ENCODE measurements around the gene RALB. TPM values are rescaled to one million over a fixed set of nuclear protein-coding genes. Genes with fewer than 3 reads are reported as not detected.
A peak's percentile ranks its signal among the peaks of the same experiment; 100 is the strongest.
"Not testable (repeated sequence)": the region's sequence is repeated elsewhere in the genome, so short reads cannot be mapped to it uniquely, and the experiment has no call there.

RALB gene
- total RNA-seq, 2 donors from 2014 or later = 37.1 to 45.8 TPM

DNA sequence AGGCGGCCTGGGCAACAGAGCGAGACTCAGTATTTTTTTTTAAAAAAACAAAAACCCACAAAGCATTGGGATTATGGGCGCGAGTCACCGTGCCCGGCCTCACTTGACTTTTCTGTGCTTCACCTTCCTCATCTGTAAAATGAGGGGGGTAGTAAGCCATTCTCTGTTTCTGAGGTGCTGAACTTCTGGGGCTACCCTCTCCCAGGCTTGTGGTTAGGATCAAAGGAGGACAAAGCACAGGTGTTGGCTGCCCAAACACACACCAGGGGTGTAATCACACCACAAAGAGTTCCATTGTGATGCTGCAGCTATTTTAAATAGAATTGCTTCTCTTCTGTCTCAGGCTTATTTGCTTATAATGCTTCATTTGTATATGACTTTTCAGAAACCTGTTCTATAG is 57.5 kb downstream of the RALB start:
- Histone ChIP-seq H3K4me3 (ENCODE audit: low read length) (no peak overlapping the region), H3K9me3 (ENCODE audit: control insufficient read depth, low read length) (no peaks in the 10 kb centered on the region), H3K36me3 (ENCODE audit: control insufficient read depth, insufficient read depth, low read length) (no peaks in the 10 kb centered on the region), H3K4me1 (ENCODE audit: control insufficient read depth, insufficient read depth, low read length) (peaks cover 6% of the 10 kb centered on the region), H3K27ac (ENCODE audit: low read depth, low read length) (no peak overlapping the region), H3K27me3 (ENCODE audit: control insufficient read depth, insufficient read depth, low read length, poor library complexity, severe bottlenecking) (no peaks in the 10 kb centered on the region), H3K9ac (ENCODE audit: extremely low read depth, low read length, poor library complexity, severe bottlenecking) (no peak overlapping the region)
- H3K27ac Mint-ChIP-seq = no peak overlapping the region
- TF ChIP-seq, protein P1, sequence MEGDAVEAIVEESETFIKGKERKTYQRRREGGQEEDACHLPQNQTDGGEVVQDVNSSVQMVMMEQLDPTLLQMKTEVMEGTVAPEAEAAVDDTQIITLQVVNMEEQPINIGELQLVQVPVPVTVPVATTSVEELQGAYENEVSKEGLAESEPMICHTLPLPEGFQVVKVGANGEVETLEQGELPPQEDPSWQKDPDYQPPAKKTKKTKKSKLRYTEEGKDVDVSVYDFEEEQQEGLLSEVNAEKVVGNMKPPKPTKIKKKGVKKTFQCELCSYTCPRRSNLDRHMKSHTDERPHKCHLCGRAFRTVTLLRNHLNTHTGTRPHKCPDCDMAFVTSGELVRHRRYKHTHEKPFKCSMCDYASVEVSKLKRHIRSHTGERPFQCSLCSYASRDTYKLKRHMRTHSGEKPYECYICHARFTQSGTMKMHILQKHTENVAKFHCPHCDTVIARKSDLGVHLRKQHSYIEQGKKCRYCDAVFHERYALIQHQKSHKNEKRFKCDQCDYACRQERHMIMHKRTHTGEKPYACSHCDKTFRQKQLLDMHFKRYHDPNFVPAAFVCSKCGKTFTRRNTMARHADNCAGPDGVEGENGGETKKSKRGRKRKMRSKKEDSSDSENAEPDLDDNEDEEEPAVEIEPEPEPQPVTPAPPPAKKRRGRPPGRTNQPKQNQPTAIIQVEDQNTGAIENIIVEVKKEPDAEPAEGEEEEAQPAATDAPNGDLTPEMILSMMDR (conservative IDR thresholded peaks at IDR 0.05) = no peak
- peaks cover 16% of the 10 kb centered on the region for H3K4me1 Mint-ChIP-seq
- H3K27me3 Mint-ChIP-seq (ENCODE audit: insufficient read depth) = peaks cover 35% of the 10 kb centered on the region
- 95 to 96% methylated on average over 4 to 6 of the region's 6 CpGs for WGBS, 2 experiments (ENCODE audit: insufficient coverage in 1 of 2, insufficient read length in 1 of 2)
- no peaks in the 10 kb centered on the region for H3K9me3 Mint-ChIP-seq
- peaks cover 2% of the 10 kb centered on the region for H3K36me3 Mint-ChIP-seq (ENCODE audit: low read depth)
- no peak overlapping the region for H3K4me3 Mint-ChIP-seq
- DNase-seq = peak; percentile 76

DNA sequence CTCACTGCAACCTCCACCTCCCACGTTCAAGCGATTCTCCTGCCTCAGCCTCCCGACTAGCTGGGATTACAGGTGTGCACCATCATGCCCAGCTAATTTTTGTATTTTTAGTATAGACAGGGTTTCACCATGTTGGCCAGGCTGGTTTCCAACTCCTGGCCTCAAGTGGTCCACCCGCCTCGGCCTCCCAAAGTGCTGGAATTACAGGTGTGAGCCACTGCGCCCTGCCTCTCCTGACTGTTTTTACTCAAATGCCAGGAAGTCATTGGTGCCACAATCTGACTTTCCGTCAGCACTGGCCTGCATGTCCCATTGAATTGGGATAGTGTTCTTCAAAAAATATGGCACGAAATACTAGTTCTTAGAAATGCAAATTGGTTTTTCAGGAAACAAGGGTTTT is 58.2 kb downstream of the RALB start:
- not testable (repeated sequence) for H3K4me3 Mint-ChIP-seq; H3K9me3 ChIP-seq (ENCODE audit: control insufficient read depth, low read length); H3K36me3 Mint-ChIP-seq (ENCODE audit: low read depth); H3K4me3 ChIP-seq (ENCODE audit: low read length); H3K9ac ChIP-seq (ENCODE audit: extremely low read depth, low read length, poor library complexity, severe bottlenecking); H3K27ac Mint-ChIP-seq; DNase-seq; H3K27me3 ChIP-seq (ENCODE audit: control insufficient read depth, insufficient read depth, low read length, poor library complexity, severe bottlenecking); H3K4me1 ChIP-seq (ENCODE audit: control insufficient read depth, insufficient read depth, low read length); H3K9me3 Mint-ChIP-seq; H3K36me3 ChIP-seq (ENCODE audit: control insufficient read depth, insufficient read depth, low read length); H3K27ac ChIP-seq (ENCODE audit: low read depth, low read length)
- Mint-ChIP-seq H3K4me1 (peaks cover 16% of the 10 kb centered on the region), H3K27me3 (ENCODE audit: insufficient read depth) (peaks cover 41% of the 10 kb centered on the region)
- 80 to 94% methylated on average over 8 of the region's 8 CpGs for WGBS, 2 experiments (ENCODE audit: insufficient coverage in 1 of 2, insufficient read length in 1 of 2)

DNA sequence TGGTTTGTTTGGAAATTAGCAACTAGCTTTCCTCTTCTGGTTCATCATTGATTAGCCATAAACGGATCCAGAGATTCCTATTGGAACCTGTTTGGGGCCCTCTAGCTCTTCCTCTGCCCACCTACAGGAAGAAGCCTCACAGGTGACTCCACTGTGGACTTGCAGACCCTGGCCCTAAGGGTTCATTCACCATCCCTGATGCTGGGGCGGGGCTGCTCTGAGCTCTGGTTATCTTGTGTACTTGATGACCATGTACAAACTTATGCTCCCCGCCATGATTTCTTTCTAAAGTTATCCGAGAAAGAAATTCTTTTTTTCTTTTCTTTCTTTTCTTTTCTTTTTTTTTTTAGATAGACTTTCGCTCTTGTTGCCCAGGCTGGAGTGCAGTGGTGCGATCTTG is 59.4 kb downstream of the RALB start:
- H3K9me3 ChIP-seq (ENCODE audit: control insufficient read depth, low read length) = no peaks in the 10 kb centered on the region
- H3K4me1 ChIP-seq (ENCODE audit: control insufficient read depth, insufficient read depth, low read length) = peaks cover 6% of the 10 kb centered on the region
- Mint-ChIP-seq H3K4me1 (peaks cover 16% of the 10 kb centered on the region), H3K27ac (no peak overlapping the region), H3K4me3 (no peak overlapping the region), H3K36me3 (ENCODE audit: low read depth) (no peaks in the 10 kb centered on the region), H3K9me3 (no peaks in the 10 kb centered on the region), H3K27me3 (ENCODE audit: insufficient read depth) (peaks cover 49% of the 10 kb centered on the region)
- H3K27ac ChIP-seq (ENCODE audit: low read depth, low read length) = no peak overlapping the region
- no peak overlapping the region for H3K9ac ChIP-seq (ENCODE audit: extremely low read depth, low read length, poor library complexity, severe bottlenecking)
- TF ChIP-seq, protein P1 (conservative IDR thresholded peaks at IDR 0.05) = no peak
- no peaks in the 10 kb centered on the region for H3K27me3 ChIP-seq (ENCODE audit: control insufficient read depth, insufficient read depth, low read length, poor library complexity, severe bottlenecking)
- DNase-seq = no peak
- H3K36me3 ChIP-seq (ENCODE audit: control insufficient read depth, insufficient read depth, low read length) = no peaks in the 10 kb centered on the region
- H3K4me3 ChIP-seq (ENCODE audit: low read length) = no peak overlapping the region
- 73 to 81% methylated on average over 5 to 6 of the region's 6 CpGs for WGBS, 2 experiments (ENCODE audit: insufficient coverage in 1 of 2, insufficient read length in 1 of 2)
